ENCODE data around the gene VANGL2. TPM values are rescaled to one million over a fixed set of nuclear protein-coding genes. Genes with fewer than 3 reads are reported as not detected.

VANGL2 gene
- total RNA-seq, 4 donors from 2014 or later, result 0.20 to 3.7 (median 2.7) TPM

- Histone ChIP-seq H3K4me1 (no peaks in the 10 kb centered on the region), H3K9me3 (no peaks in the 10 kb centered on the region), H3K4me3 (no peak overlapping the region), H3K27ac (no peak overlapping the region), H3K27me3 (no peaks in the 10 kb centered on the region), H3K36me3 (no peaks in the 10 kb centered on the region)
- in situ Hi-C loops (cut with MboI; ENCODE audit: low pct_ligation_motif_present in 1 of 4, low pct_unique_long_range_greater_than_20kb in 1 of 4, low sequenced_read_pairs in 3 of 4) (no loop called here), intact Hi-C loops (cut with DNase I; ENCODE audit: low total_unique reads) (no loop called here)
- DNase-seq, result no peak
- WGBS, 2 donors (ENCODE audit: low coverage in 1 of 2), result 91 to 94% methylated on average over 9 to 29 of the region's 29 CpGs
- TF ChIP-seq POLR2AphosphoS5 (IDR thresholded peaks at IDR 0.05), result no peak
- TF ChIP-seq EP300 (IDR thresholded peaks at IDR 0.05; ENCODE audit: low read depth), result no peak
- no peak for TF ChIP-seq POLR2A (IDR thresholded peaks at IDR 0.05)
- TF ChIP-seq CTCF (IDR thresholded peaks at IDR 0.05), result no peak
Observed at GRCh38 chr1:160415696-160416290, 15.4 kb downstream of the VANGL2 start.

- H3K4me3 ChIP-seq, result no peak overlapping the region
- H3K27ac ChIP-seq, result no peak overlapping the region
- H3K9me3 ChIP-seq, result no peaks in the 10 kb centered on the region
- no peaks in the 10 kb centered on the region for H3K27me3 ChIP-seq
- DNase-seq, result no peak
- in situ Hi-C loops (cut with MboI; ENCODE audit: low pct_ligation_motif_present in 1 of 4, low pct_unique_long_range_greater_than_20kb in 1 of 4, low sequenced_read_pairs in 3 of 4) (no loop called here), intact Hi-C loops (cut with DNase I; ENCODE audit: low total_unique reads) (no loop called here)
- H3K4me1 ChIP-seq, result no peaks in the 10 kb centered on the region
- TF ChIP-seq EP300 (IDR thresholded peaks at IDR 0.05; ENCODE audit: low read depth) (no peak), CTCF (IDR thresholded peaks at IDR 0.05) (peak in 3 of 5 experiments; percentile 25 to 43 (median 27)), POLR2AphosphoS5 (IDR thresholded peaks at IDR 0.05) (no peak)
- no peaks in the 10 kb centered on the region for H3K36me3 ChIP-seq
- 60% methylated on average over 4 of the region's 4 CpGs; no CpG with 5 or more reads in 1 of the 2 donors for WGBS, 2 donors (ENCODE audit: low coverage in 1 of 2)
Observed at GRCh38 chr1:160416369-160416768, 16.0 kb downstream of the VANGL2 start.

GRCh38 chr1:160418483-160418882 is 18.1 kb downstream of the VANGL2 start:
- intact Hi-C loops (cut with DNase I; ENCODE audit: low total_unique reads) (no loop called here), in situ Hi-C loops (cut with MboI; ENCODE audit: low pct_ligation_motif_present in 1 of 4, low pct_unique_long_range_greater_than_20kb in 1 of 4, low sequenced_read_pairs in 3 of 4) (no loop called here)
- no peaks in the 10 kb centered on the region for H3K9me3 ChIP-seq
- DNase-seq, result no peak
- no peak overlapping the region for H3K27ac ChIP-seq
- no peaks in the 10 kb centered on the region for H3K36me3 ChIP-seq
- H3K27me3 ChIP-seq, result no peaks in the 10 kb centered on the region
- H3K4me1 ChIP-seq, result no peaks in the 10 kb centered on the region
- no peak overlapping the region for H3K4me3 ChIP-seq
- no peak for TF ChIP-seq EP300 (IDR thresholded peaks at IDR 0.05; ENCODE audit: low read depth)
- 71 to 75% methylated on average over 3 to 5 of the region's 6 CpGs for WGBS, 2 donors (ENCODE audit: low coverage in 1 of 2)

GRCh38 chr1:160419150-160419837 is 18.9 kb downstream of the VANGL2 start:
- no peak for DNase-seq
- 63 to 94% methylated on average over 9 to 32 of the region's 34 CpGs for WGBS, 2 donors (ENCODE audit: low coverage in 1 of 2)
- TF ChIP-seq EP300 (IDR thresholded peaks at IDR 0.05; ENCODE audit: low read depth), result no peak
- no peak for TF ChIP-seq POLR2A (IDR thresholded peaks at IDR 0.05)
- no peak for TF ChIP-seq POLR2AphosphoS5 (IDR thresholded peaks at IDR 0.05)
- no peak for TF ChIP-seq CTCF (IDR thresholded peaks at IDR 0.05)
- in situ Hi-C loops (cut with MboI; ENCODE audit: low pct_ligation_motif_present in 1 of 4, low pct_unique_long_range_greater_than_20kb in 1 of 4, low sequenced_read_pairs in 3 of 4) (no loop called here), intact Hi-C loops (cut with DNase I; ENCODE audit: low total_unique reads) (no loop called here)
- H3K9me3 ChIP-seq, result no peaks in the 10 kb centered on the region
- H3K4me3 ChIP-seq, result no peak overlapping the region
- no peak overlapping the region for H3K27ac ChIP-seq
- H3K27me3 ChIP-seq, result no peaks in the 10 kb centered on the region
- no peaks in the 10 kb centered on the region for H3K36me3 ChIP-seq
- H3K4me1 ChIP-seq, result no peaks in the 10 kb centered on the region

Data from transverse colon (tissue), 4 donors.